Left kidney (tissue), 2 donors: ENCODE measurements around the gene ATXN1L. TPM values are rescaled to one million over a fixed set of nuclear protein-coding genes. Genes with fewer than 3 reads are reported as not detected.
"Not testable (repeated sequence)": the region's sequence is repeated elsewhere in the genome, so short reads cannot be mapped to it uniquely, and the experiment has no call there.

Experiments
- DNase-seq: peaks from one replicate; pipeline ENCODE4 v3.0.0-alpha.2; 2013
- polyA plus RNA-seq: library from polyadenylated mRNA; unstranded; fragments of 120-200 nt; gene quantifications from one replicate; pipeline ENCODE4 v1.2.1, GENCODE V29; 2013; ENCODE audit not compliant: insufficient read length

Gene ATXN1L
- polyA plus RNA-seq, 1 donor: 37.9 TPM

- DNase-seq: no peak
These were observed 2.8 kb downstream of the ATXN1L start for GRCh38 chr16:71848622-71849021.

GRCh38 chr16:71851746-71852145, 6.0 kb downstream of the ATXN1L start:
- no peak for DNase-seq

- DNase-seq: no peak
These were observed 6.4 kb downstream of the ATXN1L start for GRCh38 chr16:71852158-71852557.

- no peak for DNase-seq
These were observed 6.8 kb downstream of the ATXN1L start for GRCh38 chr16:71852561-71852960.

- DNase-seq: no peak
These were observed 7.6 kb downstream of the ATXN1L start for GRCh38 chr16:71853413-71853812.

- DNase-seq: no peak
These were observed 8.7 kb downstream of the ATXN1L start for GRCh38 chr16:71854369-71854948.

- DNase-seq: no peak
These were observed 10.3 kb downstream of the ATXN1L start for GRCh38 chr16:71855937-71856662.

- DNase-seq: no peak
These were observed 14.2 kb downstream of the ATXN1L start for GRCh38 chr16:71859762-71860521.

GRCh38 chr16:71863995-71864394, 18.2 kb downstream of the ATXN1L start:
- no peak for DNase-seq

- no peak for DNase-seq
These were observed 19.5 kb downstream of the ATXN1L start for GRCh38 chr16:71865173-71865863.

GRCh38 chr16:71867175-71867574, 21.4 kb downstream of the ATXN1L start:
- DNase-seq: not testable (repeated sequence)

- no peak for DNase-seq
These were observed 22.2 kb downstream of the ATXN1L start for GRCh38 chr16:71867939-71868338.

- no peak for DNase-seq
These were observed 23.3 kb downstream of the ATXN1L start for GRCh38 chr16:71869089-71869488.

- DNase-seq: no peak
These were observed 25.0 kb downstream of the ATXN1L start for GRCh38 chr16:71870818-71871217.

GRCh38 chr16:71873199-71873598, 27.4 kb downstream of the ATXN1L start:
- DNase-seq: no peak

- DNase-seq: no peak
These were observed 33.1 kb downstream of the ATXN1L start for GRCh38 chr16:71878911-71879310.

GRCh38 chr16:71880176-71880575, 34.4 kb downstream of the ATXN1L start:
- DNase-seq: no peak

GRCh38 chr16:71882505-71883167, 36.9 kb downstream of the ATXN1L start:
- peak; percentile 87 for DNase-seq

GRCh38 chr16:71883168-71883848, 37.5 kb downstream of the ATXN1L start:
- DNase-seq: peak; percentile 54

- peak; percentile 91 for DNase-seq
These were observed 38.3 kb downstream of the ATXN1L start, which contains the start of gene ZNF821 for GRCh38 chr16:71883849-71884638. Gene ZNF821, minus strand, starts transcription at chr16:71884182. Its CDS starts 4,236 bp downstream, at chr16:71879946.
